ENCODE data around the gene PPP2R3B. TPM values are rescaled to one million over a fixed set of nuclear protein-coding genes. Genes with fewer than 3 reads are reported as not detected.

Gene PPP2R3B
- total RNA-seq, 1 donor, result 9.1 TPM

- TF ChIP-seq, protein P1, sequence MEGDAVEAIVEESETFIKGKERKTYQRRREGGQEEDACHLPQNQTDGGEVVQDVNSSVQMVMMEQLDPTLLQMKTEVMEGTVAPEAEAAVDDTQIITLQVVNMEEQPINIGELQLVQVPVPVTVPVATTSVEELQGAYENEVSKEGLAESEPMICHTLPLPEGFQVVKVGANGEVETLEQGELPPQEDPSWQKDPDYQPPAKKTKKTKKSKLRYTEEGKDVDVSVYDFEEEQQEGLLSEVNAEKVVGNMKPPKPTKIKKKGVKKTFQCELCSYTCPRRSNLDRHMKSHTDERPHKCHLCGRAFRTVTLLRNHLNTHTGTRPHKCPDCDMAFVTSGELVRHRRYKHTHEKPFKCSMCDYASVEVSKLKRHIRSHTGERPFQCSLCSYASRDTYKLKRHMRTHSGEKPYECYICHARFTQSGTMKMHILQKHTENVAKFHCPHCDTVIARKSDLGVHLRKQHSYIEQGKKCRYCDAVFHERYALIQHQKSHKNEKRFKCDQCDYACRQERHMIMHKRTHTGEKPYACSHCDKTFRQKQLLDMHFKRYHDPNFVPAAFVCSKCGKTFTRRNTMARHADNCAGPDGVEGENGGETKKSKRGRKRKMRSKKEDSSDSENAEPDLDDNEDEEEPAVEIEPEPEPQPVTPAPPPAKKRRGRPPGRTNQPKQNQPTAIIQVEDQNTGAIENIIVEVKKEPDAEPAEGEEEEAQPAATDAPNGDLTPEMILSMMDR (IDR thresholded peaks at IDR 0.05; ENCODE audit: insufficient read depth, low read depth, low read length), result no peak
- no peak for DNase-seq (ENCODE audit: low read depth)
- H3K4me3 ChIP-seq (ENCODE audit: low read depth, low read length), result peak overlapping the region; percentile 40
These were observed 12.9 kb downstream of the PPP2R3B start for GRCh38 chrX:373641-374471.

GRCh38 chrX:372856-373640, 13.7 kb downstream of the PPP2R3B start:
- TF ChIP-seq, protein P1 (IDR thresholded peaks at IDR 0.05; ENCODE audit: insufficient read depth, low read depth, low read length), result no peak
- no peak for DNase-seq (ENCODE audit: low read depth)
- peak overlapping the region; percentile 30 for H3K4me3 ChIP-seq (ENCODE audit: low read depth, low read length)

DNA sequence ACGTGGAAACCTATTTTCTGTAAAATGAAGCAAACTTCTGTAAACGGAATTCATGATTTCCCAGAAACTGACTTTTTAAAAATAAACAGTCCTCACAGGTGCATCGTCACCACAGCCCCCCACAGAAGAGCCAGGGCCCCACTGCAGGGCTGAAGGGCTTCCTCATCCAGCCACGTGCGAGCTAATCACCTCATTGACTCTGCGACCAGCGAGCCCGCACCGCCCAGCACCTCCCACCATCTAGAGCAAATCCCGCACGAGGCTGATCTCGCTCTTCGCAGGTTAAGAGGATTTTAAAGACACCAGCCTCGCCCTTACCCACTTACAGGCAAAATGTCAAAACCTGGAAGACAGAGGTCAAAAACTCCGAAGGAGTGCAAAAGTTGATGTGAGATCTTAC, 14.8 kb downstream of the PPP2R3B start:
- no peak overlapping the region for H3K4me3 ChIP-seq (ENCODE audit: low read depth, low read length)
- TF ChIP-seq, protein P1 (IDR thresholded peaks at IDR 0.05; ENCODE audit: insufficient read depth, low read depth, low read length), result no peak

DNA sequence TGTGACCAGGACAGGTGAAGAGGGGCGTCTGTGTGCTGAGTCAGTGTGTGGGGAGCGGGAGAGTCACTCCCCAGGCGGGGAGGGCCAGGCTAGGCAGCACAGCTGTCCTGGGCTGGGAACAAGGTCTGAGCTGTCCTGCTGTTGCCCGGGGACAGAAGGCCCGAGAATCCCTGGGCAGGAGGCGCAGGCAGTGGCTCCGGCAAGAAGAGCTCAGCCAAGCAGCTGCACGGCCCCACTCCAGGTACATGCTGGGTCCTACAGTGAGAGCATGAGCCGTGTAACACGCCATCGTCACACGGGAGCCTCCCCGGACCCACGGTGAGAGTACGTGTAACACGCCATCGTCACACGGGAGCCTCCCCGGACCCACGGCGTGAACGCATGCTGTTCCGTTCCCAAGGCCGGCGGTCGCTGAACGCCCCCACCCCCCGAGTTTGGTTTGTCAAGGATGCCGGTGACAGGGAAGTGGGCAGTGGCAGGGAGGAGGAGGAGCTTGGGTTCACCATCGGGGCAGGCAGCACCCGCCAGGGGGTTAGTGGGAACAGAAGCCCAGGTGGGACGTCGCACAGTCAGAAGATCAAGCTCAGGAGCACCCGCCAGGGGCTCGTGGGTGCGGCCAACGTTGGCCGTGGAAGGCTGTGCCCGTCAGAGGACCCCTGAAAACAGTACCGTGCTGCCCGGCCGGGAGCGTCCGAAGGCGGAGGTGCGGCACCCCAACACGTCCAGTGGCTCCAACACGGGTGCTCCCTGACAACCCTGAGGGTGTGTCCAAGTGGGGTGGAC, 15.6 kb downstream of the PPP2R3B start:
- TF ChIP-seq, protein P1 (IDR thresholded peaks at IDR 0.05; ENCODE audit: insufficient read depth, low read depth, low read length), result no peak
- DNase-seq (ENCODE audit: low read depth), result no peak
- H3K4me3 ChIP-seq (ENCODE audit: low read depth, low read length), result no peak overlapping the region

More for the DNA sequence above, 14.8 kb downstream of the PPP2R3B start:
- no peak for DNase-seq (ENCODE audit: low read depth)

GRCh38 chrX:370244-370962, 16.3 kb downstream of the PPP2R3B start:
- H3K4me3 ChIP-seq (ENCODE audit: low read depth, low read length), result no peak overlapping the region
- no peak for DNase-seq (ENCODE audit: low read depth)
- TF ChIP-seq, protein P1 (IDR thresholded peaks at IDR 0.05; ENCODE audit: insufficient read depth, low read depth, low read length), result no peak

DNA sequence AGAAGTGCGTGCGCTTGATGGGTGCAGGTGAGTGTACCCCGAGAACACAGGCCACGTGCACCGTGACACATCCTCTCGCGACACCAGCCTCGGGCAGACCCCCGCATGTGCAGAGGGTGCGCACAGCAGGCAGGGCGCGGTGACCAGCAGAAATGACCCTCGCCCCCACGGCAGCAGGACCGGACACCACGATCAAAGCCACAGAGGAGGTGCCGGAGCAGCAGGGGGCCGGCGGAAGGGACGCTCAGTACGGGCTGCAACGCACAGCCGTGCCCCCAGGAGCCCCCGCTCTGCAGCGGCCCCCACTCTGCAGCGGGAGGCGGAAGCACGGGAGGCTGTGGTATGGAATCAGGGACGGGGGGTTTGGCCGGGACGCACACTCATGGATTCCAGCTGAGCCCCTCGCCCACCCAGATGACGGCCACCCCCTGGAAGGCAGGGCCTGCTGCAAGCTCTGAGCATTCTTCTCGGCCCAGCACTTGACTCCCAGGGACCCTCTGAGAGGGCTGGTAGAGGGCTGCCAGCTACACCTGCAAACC, 17.1 kb downstream of the PPP2R3B start:
- no peak for DNase-seq (ENCODE audit: low read depth)
- TF ChIP-seq, protein P1 (IDR thresholded peaks at IDR 0.05; ENCODE audit: insufficient read depth, low read depth, low read length), result no peak
- no peak overlapping the region for H3K4me3 ChIP-seq (ENCODE audit: low read depth, low read length)

All from fibroblast of villous mesenchyme (primary cell).